HG02759 (cell line): ENCODE results near the gene SLC39A10.

Source experiments
- ATAC-seq: cut with Tn5 transposase; IDR thresholded peaks from one replicate; pipeline ENCODE4 v1.9.1; 2021; ENCODE audit warnings: mild to moderate bottlenecking, moderate library complexity; ENCODE audit not compliant: unreplicated experiment

SLC39A10 gene, protein sequence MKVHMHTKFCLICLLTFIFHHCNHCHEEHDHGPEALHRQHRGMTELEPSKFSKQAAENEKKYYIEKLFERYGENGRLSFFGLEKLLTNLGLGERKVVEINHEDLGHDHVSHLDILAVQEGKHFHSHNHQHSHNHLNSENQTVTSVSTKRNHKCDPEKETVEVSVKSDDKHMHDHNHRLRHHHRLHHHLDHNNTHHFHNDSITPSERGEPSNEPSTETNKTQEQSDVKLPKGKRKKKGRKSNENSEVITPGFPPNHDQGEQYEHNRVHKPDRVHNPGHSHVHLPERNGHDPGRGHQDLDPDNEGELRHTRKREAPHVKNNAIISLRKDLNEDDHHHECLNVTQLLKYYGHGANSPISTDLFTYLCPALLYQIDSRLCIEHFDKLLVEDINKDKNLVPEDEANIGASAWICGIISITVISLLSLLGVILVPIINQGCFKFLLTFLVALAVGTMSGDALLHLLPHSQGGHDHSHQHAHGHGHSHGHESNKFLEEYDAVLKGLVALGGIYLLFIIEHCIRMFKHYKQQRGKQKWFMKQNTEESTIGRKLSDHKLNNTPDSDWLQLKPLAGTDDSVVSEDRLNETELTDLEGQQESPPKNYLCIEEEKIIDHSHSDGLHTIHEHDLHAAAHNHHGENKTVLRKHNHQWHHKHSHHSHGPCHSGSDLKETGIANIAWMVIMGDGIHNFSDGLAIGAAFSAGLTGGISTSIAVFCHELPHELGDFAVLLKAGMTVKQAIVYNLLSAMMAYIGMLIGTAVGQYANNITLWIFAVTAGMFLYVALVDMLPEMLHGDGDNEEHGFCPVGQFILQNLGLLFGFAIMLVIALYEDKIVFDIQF

DNA sequence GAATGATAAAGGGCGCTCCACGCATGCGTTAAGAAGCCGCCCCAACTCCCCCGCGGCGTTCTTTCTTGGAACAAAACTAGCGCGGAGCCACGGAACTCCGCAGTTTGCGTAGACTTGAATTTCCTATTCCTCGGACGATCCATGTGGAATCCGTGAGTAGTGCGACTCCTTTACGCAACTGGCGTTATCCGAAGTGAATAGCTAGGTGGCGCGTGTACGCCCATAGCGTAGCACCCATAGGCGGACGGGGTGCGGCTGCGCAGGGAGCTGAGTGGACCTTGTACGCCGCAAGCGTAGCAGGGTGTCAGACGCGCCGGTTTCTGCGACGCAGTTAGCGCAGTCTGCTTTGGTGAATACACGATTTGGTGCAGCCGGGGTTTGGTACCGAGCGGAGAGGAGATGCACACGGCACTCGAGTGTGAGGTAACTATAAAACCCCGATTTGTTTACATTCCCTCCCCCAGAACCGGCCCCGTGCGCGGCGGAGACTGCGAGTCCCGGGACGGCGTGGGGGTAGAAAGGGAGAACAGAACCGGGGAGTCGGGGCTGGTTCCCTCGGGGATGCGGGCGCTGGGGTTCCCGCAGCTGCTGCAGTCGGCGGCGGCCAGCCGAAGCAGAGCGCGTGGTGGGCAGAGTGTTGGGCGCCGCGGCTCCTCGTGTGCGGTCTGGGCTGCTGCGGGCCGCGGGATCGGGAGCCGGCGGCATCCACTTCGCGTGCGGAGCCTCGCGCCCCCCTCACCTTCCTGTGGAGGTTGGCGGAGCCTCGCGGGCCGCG lies at the start of gene SLC39A10:
TSS of gene SLC39A10 (plus strand) at position 368 of the 775 bp plus-strand sequence. CDS start 22,817 bp downstream, outside the sequence.
- ATAC-seq: peak; percentile 76

DNA sequence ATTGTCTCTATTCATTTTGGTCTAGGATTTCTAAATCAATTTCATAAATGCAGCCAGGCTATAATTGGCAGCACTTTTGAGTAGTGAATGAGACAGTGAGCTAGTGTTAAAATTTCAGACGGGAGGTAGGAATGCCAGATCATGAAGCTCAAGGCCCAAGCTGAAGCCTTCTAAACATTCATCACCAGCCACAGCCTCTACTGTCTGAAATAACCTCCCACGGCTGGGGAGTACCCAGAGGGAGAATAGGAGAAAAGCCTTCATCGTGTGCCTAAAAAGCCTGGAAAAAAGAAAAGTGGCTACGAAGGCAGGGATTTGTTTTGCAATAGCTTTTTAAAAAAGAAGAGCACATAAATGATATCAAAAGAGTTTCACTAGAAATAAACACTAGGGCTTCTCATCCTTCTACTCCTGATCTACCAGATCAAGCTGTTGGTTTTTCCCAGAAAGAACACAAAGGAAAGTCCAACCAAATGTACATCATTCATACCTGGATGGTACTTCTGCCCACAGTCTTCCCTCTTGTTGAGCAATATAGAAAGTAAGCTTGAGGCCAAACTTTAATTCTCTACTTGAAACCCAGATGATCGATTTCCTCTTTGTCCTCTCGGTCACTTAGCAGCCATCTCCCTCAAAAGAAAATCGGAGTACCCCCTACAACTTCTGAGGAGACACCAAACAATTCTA lies 48.1 kb upstream of the SLC39A10 start:
- ATAC-seq: no peak

DNA sequence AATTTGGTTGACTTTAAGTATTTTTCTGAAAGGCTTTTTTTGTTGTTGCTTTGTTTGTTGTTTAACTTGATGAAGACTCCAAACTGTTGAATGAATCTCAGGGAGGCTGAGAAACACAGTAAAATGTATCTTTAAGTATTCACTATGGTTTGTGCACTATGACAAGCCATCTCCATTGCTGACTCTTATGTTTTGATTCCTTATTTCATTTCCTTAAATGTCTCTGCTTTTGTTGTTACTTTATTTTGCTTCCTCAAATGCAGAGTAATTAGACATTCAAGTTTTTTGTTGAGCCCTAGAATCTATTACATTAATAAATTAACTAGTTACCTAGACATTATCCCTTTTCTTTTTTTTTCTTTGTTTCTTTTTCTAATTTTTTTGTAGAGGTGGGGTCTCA lies 46.3 kb upstream of the SLC39A10 start:
- no peak for ATAC-seq

DNA sequence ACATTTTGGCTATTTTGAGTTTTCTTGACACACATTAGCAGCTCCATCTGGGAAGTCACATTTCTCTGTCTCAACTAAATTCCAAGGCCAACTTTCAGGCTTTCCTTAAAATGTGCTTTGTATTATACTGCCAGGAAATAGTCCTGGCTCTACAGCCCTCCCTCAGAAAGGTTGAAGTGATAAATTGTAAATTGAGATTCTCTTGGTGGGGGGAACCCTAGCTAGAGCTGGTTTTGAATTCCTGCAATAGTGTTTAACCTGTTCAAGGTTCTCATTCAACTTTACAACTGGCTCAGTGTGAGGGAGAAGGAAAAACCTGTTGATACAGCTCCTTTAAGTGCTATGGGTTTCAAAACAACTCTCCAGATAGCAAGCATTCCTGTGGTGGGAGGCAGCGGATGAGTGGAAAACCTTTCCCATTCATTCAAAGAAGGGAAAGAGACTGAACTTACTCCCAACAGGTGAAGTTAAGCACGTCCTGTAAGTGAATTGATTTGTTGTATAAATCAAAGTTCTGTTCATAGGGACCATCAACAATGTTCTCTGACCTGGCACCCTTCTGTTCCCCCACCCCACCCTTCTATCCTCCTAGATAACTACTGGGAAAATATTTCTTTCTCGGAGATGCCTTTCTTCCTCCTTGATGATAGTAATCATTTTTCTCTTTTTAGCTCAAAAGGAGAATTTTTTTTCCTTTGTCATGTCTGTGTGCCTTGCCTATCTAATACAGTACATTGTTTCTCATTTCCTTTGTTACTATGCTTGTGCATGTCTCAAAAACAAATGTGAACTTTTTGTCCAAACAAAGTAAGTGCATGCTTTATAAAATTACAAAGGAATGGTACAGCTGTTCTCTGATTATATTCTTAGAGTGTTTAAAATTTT lies 44.2 kb upstream of the SLC39A10 start:
- ATAC-seq: no peak

DNA sequence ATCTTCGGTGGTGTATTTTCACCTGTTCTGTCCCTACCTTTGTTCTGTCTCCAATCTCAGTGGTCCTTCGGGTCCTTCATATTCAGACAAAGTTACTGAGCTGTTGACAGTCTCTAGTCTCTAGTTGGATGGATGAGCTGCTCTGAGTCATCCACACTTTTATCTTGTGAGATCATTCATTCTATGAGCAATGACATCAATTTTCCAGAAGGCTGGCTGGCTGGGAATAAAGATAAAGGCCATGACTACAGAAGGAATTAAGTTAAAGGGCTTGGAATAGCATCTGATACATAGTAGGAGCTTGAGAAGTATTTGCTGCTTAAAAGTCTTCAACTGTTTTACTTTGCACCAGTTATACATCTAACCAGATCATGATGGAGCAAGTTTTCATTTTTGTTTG lies 43.1 kb upstream of the SLC39A10 start:
- ATAC-seq: no peak

DNA sequence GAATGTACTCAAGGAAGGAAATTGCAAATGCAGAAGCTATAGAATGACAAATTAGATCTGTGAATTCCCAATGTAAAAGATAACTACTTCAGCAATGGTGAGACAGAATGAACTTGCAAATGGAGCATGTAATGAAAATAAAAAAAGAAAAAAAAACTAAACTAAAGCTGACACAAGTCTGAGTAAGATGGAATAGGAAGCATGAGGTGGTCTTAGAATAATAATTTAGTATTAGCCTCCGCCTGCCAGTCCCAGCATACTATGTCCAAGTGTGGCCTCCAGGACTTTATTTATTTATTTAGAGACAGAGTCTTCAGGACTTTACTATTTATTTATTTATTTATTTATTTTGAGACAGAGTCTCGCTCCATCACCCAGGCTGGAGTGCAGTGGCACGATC lies 37.4 kb upstream of the SLC39A10 start:
- ATAC-seq: no peak

DNA sequence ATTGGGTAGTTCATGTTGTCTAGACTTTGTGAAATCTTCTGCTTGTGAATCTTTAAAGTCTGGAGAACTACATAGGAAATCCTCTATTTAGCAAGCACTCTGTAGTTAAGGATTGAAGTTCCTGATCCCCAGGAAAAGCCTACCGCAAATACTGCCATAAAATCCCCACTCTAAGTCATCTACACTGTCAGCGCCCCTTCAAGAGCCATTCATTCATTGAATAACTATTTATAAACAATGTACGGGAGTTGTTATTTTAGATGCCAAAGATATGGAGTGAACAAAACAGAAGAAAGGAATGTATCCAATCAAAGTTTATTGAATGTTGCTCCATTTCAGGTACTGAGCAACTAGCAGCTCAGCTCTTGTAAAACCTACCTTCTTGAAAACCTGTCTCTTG lies 36.5 kb upstream of the SLC39A10 start:
- ATAC-seq: no peak

DNA sequence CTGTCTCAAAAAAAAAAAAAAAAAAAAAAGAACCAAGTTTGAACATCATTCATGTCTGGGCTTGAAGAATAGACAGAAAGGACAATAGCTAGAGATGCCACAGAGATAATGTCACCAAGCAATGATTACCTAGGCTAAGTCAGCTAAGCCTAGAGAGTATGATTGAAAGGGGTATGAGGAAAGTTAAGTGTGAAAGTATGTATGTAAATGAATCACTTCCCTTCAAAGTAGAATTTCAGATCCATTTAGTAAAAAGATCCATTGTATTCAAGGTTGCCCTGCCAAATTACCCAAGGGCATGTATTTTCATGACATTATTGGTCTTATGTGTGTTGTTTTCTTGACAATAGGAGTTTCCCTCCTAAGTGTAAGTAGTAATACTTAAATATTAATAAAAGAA lies 34.1 kb upstream of the SLC39A10 start:
- peak; percentile 72 for ATAC-seq

DNA sequence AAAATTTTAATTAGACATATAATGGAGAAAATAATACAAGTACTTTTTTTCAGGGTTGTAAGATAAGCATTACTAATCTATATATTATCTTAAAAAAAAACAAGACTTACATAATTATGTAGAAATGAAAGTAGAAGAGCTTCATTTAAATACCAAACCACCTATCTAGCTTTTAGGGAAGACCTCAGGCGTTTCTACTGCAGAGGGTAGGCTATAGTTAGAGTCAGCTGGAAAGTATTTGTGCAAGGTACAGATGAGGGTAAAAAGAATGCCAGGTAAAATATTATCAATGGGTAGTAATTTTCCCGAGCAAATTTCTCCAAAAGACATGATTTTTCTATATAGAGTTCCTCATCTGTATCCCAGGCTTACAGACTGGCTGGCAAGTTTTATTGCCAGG lies 30.5 kb upstream of the SLC39A10 start:
- no peak for ATAC-seq

DNA sequence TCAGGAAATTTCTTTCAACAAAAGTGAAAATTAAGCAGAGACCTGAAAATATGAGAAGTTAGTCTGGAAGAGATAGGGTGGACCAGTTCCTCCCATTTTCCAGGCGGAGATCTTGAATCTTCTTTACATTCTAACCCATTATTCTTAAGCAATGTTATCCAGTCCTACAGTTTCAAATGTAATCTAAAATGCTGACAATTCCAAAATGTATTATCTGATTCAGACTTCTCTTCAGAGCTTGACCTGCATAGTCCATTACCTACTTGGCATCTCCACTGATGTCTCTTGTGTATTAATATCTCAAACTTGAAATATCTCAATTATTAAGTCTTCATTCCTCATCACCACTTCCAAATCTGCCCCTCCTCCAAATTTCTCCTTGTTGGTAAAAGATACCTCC lies 28.4 kb upstream of the SLC39A10 start:
- ATAC-seq: no peak

DNA sequence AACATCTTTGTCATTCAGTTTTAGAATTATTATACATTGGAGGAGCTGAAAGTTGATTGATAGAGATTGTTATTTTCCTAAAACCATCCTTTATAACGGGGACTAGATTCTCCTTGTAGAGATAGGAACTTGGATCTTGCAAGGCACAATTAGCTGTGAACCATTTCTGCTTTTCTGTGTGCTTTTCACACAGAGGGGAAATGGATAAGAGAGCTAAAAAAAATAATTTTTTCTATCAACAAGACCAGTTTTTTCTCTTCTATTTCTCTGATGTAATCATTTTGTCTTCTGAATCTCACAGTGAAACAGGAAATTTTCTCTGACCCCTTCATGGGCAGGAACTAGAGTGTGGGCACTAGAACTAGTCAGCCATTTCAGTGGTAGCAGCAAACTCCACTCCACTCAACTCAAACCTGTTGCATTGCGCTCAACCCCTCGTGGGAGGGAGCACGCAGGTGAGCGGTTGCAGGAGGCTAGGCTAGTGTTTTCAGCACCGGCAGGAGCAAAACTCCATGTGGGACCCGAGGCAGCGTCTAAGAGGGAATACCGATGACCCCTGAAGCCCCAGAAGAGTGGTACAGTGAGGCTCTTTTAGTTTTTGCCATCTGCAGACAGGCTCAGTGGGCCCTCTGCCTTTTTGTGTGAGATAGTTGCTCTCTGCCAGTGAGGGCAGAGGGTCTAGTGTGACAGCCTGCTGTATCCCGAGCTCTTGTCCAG lies 24.0 kb upstream of the SLC39A10 start:
- no peak for ATAC-seq

DNA sequence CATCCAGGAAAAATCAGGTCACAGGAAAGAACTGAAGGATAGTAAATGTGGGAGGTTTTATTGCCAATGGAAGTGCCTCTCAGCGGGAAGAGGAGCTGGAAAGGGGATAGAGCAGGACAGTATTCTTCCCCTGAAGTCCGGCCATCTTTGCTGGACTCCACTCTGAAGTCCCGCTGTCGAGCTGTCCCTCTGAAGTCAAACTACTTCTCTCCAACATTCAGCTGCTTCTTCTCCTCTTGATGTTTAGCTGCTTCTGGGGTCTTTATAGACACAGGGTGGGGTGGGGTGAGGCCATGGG lies 23.5 kb upstream of the SLC39A10 start:
- no peak for ATAC-seq

DNA sequence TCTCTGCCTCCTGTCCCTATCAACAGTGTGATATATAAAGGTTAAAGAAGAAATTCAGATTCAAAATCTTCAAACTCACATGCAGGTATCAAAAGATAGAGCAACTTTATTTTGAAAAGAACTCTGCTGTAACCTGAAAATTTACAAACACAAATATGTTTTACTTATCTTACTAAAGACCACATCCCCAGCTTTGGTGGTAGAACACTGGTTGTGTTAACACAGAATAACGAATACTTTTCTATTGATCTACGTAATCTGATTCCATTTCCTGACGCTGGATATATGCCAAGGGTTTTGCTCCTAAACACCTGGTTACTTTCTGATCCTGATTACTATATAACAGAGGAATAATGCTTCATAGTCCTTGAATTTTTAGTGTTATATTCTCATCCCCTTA lies 23.1 kb upstream of the SLC39A10 start:
- no peak for ATAC-seq

DNA sequence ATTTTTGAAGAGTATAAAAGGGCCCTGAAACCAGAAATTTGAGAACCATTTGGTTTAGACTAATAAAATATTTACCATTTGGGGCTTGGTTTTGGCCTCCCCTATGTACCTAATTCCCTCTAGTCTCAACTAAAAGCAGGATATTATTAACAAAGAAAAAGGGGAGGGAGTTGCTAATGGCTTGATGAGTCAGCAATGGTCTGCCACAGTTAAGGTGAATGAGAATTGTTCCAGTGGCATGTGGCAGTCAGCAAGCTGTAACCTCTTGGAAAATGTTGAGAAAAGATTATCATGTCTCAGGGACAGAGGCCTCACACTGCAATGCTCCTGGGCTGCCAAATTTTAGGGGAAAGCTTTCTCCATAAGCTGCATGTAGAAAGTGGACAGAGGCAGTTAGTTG lies 20.1 kb upstream of the SLC39A10 start:
- no peak for ATAC-seq

DNA sequence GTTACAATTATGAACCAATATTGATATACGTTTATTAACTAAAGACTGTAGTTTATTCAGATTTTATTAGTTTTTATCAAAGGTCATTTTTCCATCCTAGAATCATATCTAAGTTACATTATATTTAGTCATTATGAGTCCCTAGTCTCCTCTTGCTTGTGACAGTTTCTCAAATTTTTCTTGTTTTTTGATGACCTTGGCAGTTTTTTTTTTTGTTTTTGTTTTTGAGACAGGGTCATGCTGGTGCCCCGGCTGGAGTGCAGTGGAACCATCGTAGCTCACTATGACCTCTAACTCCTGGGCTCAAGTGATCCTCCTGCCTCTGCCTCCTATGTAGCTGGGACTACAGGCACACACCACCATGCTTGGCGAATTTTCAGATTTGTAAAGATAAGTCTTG lies 18.3 kb upstream of the SLC39A10 start:
- no peak for ATAC-seq

DNA sequence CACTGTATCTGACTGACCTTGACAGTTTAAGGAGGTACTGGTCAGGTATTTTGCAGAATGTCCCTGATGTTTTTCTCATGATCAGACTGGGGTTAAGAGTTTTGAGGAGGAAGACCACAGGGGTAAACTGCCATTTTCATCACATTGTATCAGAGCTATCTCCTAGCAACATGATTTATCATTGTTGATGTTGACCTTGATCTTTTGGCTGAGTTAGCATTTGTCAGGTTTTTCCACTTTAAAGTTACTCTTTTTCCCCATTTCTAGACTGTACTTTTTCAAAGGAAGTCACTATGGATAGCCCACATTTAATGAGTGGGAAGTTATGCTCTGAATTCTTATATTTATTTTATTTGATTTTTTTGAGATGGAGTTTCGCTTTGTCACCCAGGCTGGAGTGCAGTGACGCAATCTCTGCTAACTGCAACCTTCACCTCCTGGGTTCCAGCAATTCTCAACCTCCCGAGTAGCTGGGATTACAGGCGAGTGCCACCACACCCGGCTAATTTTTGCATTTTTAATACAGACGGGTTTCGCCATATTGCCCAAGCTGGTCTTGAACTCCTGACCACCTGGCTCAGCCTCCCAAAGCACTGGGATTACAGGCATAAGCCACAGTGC lies 17.7 kb upstream of the SLC39A10 start:
- ATAC-seq: no peak

DNA sequence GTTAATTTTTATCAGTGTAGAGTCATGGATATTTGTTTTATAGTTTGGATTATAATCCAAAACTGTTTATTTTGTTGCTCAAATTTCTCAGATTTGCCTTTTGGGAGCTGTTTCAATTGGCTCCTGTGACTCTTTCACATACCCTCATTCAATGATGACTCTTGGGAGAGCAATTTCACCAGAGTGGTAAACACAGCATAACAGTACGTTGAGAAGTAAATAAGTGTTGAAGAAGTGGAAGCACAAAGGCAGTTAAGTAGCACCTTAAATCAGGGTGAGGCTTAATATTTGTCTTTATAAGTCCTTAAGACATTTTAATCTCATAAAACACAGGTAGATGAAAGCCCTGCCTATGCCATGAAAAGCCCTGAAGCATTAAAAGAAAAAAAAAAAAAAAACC lies 17.1 kb upstream of the SLC39A10 start:
- ATAC-seq: no peak

DNA sequence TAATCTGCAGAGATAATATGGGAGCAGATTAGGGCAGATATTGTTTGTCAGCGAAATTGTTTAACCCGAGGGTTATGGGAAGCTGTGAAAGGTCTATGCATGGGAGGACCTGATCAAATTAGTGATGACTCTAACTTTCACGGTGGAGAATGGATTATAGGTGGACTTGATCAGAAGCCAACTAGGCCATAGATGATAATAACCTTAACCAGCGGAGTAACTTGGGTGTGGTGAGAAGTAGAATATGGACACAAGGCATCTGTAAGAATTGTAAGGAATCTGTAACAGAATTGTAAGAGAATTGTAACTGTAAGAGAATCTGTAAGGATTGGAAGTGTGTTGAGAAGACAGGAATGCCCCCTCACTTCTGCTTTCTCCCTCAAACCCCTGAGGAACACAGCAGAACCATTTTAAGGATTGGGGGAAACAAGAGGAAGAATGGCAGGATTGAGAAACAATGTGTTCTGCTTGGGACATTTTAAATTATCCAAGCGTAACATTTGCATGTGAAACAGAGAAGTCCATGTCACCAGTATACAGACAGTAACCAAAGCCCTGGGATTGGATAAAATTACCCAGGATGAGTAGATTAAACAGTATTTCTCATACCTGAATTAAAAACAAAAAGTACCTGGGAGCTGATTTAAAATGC lies 14.9 kb upstream of the SLC39A10 start:
- no peak for ATAC-seq
